Measurements from ENCODE around the gene NPHS2.

NPHS2 gene

DNA sequence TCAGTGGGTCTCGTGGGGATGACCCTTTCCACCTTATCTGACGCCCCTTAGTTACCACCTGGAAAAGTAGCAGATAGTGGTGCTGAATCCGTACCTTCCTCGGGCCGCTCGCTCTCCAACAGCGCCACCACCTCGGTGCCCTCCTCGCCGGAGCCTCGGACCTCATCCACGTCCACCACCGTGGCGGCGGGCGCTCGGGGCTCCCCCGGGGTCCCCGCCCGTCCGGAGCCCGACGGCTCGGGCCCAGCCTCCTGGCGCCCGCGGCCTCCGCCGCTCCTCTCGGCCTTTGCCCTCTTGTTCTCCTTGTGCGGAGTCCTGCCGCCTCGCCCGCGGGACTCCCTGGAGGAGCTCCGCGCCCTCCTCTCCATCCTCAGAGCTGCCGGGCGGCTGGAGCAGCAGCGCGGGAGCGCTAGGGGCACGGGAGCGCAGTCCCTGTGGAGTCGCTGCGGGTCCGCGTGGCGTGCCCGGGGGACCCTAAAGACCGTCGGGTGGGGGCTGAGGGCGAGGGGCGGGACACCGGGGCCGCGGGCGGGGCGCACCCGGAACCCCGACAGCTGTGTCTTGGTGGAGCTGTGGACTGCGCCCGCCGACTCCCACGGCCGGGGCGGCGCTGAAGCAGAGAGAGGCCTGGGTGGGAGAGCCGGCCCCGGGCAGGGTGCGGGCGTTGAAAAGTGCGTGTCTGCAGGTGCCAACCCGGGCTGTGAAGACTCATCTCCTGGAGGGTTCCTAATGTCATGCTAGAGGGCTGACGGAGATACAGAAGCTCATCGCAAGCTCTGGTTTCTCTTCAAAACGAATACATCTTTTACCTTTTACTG, at the start of gene NPHS2:
NPHS2 (minus strand) TSS at position 452 of the 818 bp plus-strand sequence; CDS start at position 368, 84 bp downstream.
- DNase-seq, result no peak

DNA sequence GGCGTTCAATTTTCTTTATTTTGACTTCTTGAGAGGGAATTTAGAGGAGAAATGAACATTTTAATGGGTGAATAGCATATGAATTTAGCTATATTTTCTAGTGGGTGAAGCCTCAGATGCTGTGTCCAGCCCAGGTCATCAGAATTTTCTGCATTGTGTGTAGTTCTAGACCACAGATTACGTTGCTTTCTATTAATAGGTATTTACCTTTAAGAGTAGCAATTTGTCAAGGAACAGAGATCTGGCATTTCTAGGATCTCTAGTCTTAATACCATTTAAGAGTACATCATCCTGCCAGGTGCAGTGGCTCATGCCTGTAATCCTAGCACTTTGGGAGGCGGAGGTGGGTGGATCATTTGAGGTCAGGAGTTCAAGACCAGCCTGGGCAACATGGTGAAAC, 36.6 kb upstream of the NPHS2 start:
- no peak for DNase-seq

DNA sequence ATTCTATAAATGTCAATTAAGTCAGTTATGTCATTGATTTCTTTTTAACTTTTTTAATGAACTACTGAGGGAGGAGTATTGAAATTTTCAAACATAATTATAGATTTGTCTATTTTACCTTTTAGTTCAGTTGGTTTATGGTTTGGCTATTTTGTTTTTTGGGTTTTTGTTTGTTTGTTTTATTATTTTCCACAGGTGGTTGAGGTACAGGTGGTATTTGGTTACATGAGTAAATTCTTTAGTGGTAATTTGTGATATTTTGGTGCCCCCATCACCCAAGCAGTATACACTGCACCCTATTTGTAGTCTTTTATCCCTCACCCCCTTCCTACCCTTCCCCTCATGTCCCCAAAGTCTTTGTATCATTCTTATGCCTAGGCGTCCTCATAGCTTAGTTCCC, 25.3 kb upstream of the NPHS2 start:
- DNase-seq, result no peak

DNA sequence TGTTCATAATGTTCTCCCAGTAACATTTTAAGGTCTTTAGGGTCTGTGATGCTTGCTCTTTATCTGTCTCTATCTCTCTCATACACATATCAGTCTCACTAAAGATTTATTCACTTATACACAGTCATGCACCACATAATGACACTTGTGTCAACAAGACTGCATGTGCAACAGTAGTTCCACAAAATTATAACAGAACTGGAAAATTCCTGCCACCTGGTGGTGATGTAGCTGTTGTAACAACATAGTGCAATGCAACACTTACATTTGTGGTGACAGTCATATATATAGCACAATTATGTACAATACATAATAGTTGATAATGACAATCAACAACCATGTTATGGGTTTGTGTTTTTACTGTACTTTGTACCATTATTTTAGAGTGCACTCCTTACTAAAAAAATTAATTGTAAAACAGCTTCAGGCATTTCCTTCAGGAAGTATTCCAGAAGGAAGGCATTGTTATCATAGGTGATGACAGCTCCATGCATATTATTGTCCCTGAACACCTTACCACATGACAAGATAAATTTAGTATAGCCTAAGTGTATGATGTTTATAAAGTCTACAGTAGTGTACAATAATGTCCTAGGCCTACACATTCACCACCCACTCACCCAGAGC, 24.0 kb upstream of the NPHS2 start:
- peak; percentile 5 for DNase-seq

DNA sequence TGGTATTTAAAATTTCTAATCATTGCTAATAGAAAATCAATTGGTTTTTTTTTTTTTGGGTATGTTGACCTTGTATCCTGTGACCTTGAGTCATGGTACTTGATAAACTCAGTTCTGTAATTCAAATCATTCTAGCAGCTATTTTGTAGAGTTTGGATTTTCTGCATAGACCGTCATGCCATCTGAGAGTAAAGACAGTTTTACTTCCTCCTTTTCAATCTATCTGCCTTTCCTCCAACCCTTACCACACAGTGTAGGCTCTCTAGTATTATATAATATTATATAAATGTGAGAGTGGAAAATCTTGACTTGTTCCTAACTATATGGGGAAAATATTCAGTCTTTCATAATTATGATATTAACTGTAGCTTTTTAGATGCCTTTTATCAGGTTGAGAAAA, 22.9 kb upstream of the NPHS2 start:
- no peak for DNase-seq

DNA sequence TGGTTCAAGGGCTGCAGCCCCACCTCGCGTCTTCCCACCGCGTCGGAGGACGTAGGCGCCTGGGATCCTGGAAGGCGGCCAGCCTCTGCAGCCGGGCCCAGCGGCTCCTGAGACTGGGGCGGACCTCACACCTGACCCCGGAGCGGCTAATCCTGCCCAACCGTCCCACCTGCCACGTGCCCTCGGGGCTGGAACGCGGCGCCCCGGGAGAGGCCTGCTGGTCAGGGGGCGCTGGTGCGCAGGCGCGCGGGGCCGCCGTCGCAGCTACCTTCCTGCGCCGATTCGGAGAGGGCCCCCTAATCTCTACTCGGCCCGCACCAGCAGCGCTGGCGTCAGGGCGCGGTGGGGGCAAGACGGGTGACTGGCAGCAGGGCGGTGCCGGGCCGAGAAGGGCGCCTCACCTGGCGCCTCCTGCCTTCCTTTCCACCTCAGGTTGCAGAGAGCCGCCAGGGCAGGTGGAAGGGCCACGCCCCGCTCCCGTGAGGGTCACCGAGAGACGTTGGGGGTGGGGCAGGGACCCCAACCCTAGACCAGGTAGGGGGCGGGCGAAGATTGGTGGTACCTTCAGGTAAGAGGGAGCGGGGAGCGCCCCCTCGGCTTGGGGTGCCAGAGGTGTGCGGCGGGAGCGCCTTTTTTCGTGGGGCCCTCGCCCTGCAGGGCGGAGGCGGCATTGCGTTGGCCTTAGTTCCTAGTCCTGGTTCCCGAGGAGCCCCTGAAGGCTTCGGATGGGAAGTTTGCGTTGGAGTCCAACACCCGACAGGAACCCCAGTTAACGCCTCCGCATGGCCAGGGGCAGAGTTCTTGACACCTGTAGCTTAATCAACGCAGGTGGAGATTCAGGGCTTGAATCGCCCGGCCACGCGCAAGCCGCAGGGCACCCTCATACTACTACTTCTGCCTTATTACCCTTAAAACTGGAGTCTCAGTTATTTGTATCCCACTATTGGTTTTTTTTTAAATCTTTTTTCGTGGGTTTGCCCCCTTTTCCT, 16.1 kb upstream of the NPHS2 start, which contains the start of gene TDRD5:
TDRD5 (plus strand) TSS at position 241 of the 989 bp plus-strand sequence. CDS start 784 bp downstream, outside the sequence.
- DNase-seq, result no peak

DNA sequence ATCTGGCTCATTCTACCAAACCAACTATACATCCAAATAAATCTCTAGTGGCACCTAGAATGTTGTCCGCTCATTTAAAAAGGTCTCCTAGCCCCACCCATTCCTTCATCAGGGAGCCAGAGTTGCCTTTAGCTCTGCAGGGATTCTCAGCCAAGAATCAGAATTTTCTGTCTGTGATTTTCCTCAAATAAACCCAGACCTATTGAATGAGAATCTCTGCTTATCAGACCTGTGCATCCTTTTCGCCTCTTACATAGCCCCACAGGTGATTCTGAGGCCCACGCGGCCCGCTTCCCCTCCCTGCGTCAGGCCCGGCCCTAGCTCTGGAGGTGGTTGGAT, 15.5 kb upstream of the NPHS2 start:
- DNase-seq, result no peak

DNA sequence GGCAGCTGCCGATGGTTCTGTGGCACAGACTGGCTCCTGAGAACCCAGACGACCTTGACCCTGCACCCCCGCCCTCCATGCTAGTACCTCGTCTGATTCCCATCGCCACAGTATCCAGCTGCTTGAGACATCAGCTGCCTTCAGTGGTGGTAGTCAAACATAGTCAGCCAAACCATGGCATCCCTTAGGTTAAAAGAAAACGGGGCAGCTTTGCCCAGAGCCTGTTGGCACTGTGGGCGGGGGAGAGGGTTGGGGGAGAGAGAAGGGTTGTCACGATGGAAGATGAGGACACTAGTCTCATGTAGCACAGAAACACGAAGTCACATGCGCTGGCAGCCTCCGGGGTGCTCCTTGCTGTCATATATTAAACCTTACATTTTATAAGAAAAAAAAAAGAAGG, 14.9 kb upstream of the NPHS2 start:
- DNase-seq, result no peak

DNA sequence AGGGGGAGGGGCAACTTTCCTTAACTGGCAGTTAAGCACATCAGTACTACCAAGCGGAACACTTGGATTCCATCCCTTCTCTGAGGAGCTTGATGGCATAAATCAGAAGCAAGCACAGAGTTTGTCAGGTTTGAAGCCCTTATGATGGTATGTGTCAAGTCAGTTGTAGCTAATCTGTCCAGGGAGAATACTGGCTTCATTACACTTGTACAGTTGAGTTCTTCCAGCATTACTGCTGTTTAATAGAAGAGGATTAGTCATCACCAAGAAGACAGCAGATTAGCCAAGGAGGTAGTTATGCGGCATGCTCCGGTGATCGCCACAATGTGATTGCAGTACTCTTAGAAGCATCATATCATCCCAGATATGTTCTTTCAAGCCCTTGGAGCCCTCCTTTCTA, 13.8 kb upstream of the NPHS2 start:
- DNase-seq, result no peak

DNA sequence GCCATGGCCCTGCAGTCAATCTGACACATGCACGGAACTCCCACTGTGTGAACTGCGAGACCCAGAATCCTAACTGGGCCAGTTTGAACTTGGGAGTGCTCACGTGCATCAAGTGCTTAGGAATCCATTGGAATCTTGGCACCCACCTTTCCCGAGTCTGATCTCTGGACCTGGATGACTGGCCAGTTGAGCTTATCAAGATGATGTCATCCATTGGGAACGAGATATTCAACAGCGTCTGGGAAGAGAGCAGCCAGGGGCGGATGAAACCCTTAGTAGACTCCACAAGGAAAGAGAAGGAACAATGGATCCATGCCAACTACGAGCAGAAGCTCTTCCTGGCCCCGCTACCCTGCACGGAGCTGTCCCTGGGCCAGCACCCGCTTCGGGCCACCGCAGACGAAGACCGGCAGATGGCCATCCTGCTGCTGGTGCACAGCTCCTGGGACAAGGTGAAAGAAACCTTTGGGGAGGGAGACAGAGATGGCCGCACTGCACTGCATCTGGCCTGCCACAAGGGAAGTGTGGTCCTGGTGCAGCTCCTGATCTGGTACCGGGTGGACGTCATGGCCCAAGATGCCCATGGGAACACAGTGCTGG, 12.8 kb upstream of the NPHS2 start:
- DNase-seq, result no peak

DNA sequence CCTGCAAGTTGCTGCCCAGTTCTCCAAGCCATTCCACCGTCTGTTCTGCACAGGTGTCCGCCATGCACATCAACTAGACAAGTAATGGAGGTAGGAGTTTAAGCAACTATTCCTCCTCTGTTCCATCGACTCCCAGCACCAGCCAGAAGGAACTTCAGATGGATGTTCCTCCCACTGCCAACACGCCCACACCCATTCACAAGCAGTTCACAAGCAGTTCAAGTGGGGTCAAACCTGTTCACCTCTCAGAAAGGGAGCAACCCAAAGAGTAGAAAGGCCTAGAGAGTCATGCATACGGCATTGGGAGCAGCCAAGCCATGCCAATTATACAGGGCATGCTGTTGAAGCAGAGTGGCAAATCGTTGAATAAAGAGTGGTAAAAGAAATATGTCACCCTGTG, 11.6 kb upstream of the NPHS2 start:
- DNase-seq, result no peak

DNA sequence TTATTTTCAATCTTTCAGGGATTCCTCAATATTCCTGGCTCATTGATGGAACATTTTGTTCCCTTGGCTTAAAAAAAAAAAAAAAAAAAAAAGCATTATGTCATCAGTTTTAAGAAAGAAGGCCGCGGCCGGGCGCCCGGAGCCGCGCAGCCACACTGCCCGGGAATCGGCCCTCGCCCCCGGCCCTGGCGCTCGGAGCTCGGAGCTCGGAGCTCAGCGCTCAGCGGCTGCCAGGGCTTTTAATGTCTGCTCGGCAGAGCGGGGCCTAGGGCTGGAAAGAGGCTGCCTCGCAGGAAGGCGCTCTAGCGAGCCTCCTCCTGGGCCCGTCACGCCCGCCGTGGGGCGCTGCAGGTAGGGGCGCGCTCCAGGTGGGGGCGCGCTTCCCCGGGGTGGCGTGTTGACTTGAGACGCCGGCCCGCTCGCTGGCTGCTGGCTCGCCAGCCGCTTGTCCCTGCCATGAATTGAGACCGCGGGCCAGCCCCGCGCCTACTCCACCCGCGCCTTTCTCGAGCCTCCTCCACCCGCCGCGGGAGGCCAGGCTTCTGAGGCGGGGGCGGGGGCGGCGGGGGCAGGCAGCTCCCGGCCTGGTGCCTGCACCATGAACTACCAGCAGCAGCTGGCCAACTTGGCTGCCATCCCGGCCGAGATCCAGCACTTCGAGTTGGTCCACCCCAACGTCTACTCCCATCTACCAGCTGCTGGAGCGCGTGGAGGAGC, 10.5 kb upstream of the NPHS2 start:
- DNase-seq, result no peak

DNA sequence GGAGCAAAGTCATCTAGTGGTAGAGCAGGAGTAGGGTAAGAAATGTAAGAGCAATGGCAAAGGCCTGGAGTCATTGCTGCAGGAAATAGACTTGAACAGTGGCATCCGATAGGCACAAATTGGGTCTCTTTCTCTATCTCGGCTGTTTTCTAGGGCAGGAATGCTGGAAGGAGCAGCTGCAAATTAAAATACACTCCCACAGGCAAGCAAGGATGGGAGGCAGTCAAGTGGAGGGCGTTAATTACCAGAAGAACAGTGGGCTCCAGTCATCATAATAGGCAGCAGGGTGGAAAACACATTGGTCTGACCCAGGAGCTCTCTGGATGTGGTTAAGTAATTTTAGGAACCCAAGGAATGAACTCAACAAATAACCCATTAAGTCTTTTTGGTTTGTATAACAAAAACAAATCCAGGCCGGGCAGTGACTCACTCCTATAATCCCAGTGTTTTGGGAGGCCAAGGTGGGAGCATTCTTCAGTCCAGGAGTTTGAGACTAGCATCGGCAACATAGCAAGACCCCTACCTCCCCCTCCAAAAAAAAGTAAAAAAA, 8.1 kb upstream of the NPHS2 start:
- DNase-seq, result no peak

DNA sequence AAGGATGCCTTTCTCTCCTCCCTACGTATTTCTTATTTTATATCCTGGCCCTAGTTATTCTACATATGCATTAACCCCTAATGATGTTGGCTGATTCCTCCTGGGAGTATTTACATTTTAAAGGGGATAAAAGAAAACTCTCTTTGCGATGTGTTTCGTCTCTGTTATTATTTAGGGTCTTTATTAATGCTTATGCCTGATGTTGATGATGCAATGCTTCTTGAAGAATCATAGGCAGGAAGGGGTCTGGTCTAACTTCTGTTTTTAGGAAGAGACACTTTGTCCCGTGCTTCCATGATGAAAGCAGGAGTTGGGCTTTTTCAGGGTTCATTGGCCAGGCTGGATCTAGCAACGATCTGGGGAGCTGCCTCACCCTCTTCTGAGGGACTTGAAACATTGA, 761 bp upstream of the NPHS2 start:
- DNase-seq, result no peak

DNA sequence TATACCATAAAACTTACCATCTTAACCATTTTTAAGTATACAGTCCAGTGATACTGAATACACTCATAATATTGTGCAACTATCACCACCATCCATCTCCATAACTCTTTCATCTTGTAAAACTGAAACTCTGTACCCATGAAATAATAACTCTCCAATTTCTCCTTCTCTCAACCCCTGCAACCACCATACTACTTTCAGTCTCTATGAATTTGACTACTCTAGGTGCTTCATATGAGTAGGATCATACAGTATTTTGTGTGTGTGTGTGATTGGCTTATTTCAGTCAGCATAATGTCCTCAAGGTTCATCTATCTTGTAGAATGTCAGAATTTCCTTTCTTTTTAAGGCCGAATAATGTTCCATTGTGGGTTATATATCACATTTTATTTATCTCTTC, 17.7 kb downstream of the NPHS2 start:
- DNase-seq, result no peak

DNA sequence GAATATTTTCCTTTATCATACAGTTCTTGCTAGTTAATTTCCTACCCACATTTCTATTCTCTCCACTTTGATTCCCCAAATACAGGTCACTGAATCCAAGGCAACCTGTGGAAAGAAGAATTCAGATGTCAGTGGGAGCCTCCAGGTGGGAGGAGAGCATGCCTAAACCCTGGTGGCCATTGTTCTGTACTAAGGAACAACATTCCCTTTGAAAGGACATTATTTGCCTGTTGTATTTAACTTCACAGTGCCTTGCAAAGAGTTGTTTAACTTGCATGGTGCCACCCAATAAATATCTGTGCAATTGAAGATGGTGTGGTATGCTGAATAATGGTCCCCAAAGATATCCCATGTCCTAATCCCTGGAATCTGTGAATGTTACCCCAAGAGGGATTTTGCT, 21.3 kb downstream of the NPHS2 start:
- DNase-seq, result no peak

DNA sequence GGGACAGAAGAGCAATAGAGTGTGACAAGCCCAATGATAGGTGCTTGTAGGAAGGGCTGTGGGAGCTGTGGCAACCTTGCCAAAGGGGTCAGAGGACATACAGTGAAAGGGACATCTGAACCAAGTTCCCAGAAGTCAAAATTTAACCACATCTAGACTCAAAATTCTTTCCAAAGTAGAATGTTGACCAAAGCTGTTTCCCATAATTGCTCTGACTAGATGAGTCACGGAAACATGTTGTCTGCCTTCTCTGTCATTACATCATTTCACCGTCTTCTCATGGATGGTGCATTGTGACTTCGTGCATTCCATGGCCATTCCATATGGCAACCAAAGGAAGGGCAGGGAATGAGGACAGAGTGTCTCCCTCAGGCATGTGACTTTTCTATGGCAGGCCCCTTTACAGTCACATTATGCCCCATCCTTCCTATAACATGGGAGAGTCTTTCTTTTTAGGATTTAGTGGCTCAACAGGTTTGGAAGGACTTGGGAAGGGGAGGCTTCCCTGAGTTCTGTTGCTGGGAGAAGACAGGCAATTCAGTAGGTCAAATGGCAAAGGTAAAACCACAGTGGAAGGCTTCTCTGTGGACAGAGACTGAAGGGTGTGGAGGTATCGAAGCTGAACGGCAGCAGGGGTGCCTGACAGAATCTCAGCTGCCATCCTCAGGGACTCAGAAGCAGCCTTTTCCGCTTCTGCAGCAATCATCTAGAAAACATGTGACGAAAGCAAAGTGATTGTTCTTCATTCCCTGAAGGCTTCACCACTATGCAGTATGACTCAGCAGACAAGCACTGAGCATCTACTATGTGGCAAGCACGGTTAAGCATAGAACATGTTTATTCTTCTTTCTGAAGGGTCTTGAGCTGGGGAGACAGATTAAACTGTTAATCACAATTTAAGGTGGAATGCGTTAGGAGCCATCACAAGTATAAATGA, 24.7 kb downstream of the NPHS2 start:
- DNase-seq, result no peak

DNA sequence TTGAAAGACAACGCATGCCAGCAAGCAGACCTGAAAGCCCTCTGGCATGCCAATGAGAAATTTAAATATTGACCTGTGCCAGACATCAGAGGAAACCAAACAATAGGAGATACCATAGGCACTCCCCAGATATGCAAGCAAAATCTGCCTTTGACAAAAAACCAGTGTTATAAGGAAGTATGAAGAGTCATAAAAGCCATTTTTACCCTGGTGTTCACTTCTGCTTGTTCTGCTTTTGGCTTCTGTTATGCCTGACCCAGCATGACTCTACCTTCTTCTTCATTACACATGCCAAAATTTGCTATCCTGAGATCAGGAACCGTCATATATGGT, 26.4 kb downstream of the NPHS2 start:
- no peak for DNase-seq

DNA sequence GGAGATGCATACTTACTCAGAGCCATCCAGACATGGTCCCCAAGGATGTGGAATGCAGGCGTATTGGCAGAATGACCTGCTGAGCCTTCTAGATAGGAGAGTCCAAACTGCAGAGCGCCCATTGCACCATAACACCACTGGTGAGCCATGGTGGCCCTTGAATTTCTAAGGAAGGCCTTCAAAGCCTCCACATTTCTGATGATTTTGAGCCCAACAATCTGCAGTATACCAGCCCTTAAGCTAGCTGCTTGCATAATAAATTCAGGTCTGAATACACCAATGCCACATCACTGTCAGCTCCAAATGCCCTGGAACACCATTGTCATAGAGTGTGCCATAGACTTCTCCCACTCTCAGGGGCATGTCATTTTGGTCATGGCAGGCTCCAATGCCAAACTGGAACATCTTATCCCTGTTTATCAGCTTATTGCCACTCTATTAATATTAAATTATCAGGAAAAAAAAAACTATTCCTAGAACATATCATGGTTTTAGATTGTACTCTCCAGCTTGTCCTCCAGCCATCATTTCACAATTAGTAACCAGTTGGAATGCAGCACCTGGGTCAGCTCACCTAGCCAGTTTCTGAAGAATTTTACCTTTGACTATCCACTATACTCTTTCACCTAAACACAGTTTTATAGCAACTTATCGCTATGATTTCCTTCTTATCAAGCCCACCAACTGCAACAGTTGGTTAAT, 26.9 kb downstream of the NPHS2 start:
- DNase-seq, result no peak

DNA sequence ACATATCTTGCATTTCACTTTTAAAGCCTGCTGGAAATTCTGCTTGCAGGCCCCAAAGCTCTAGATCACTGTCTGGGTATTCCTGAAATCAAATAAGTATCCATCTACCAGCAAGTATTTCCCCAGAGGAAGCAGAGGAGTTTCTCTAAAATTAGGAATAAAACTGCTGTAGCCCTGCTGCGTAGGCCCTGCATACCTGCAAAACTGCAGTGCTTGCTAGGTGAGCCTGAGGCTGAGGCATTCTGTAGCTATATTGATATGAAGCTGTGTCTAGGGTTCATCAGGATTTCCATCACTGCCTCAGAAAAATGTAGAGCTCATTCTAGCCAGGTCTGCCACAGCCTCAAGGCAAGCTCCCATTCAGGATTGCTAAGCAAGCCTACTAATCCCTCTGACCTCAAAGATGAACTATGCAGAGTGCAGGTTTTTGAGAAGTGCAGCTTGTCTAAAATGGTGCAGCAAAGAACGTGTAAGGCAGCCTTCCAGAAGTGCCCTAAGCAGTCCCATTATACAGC, 28.7 kb downstream of the NPHS2 start:
- no peak for DNase-seq
